NCI-H2196 treated with DMSO at 0.1 percent for 48 hours (cell line): ENCODE measurements around the gene EHD2.

Experiments used
- DNase-seq: peaks from one replicate; lab custom pipeline; 2025; ENCODE audit not compliant: unreplicated experiment; lab: John Stamatoyannopoulos, UW

The EHD2 gene

GRCh38 chr19:47691090-47691489 is 22.1 kb upstream of the EHD2 start:
- DNase-seq, result no peak

- no peak for DNase-seq
These were observed 21.4 kb upstream of the EHD2 start for GRCh38 chr19:47691782-47692181.

- DNase-seq, result no peak
These were observed 19.7 kb upstream of the EHD2 start for GRCh38 chr19:47693489-47693888.

- no peak for DNase-seq
These were observed 19.3 kb upstream of the EHD2 start for GRCh38 chr19:47693903-47694302.

GRCh38 chr19:47694466-47695273 is 18.6 kb upstream of the EHD2 start:
- DNase-seq, result no peak

GRCh38 chr19:47695533-47696262 is 17.5 kb upstream of the EHD2 start:
- DNase-seq, result no peak

- DNase-seq, result no peak
These were observed 16.6 kb upstream of the EHD2 start for GRCh38 chr19:47696635-47697034.

- peak; percentile 78 for DNase-seq
These were observed 15.2 kb upstream of the EHD2 start for GRCh38 chr19:47697863-47698609.

- DNase-seq, result no peak
These were observed 14.4 kb upstream of the EHD2 start for GRCh38 chr19:47698631-47699359.

GRCh38 chr19:47699360-47699917 is 13.8 kb upstream of the EHD2 start:
- peak; percentile 29 for DNase-seq

GRCh38 chr19:47700934-47701716 is 12.1 kb upstream of the EHD2 start:
- no peak for DNase-seq

GRCh38 chr19:47701717-47702552 is 11.3 kb upstream of the EHD2 start:
- no peak for DNase-seq

GRCh38 chr19:47702671-47703070 is 10.6 kb upstream of the EHD2 start:
- no peak for DNase-seq

GRCh38 chr19:47703301-47703700 is 9.9 kb upstream of the EHD2 start:
- DNase-seq, result no peak

GRCh38 chr19:47704024-47704423 is 9.2 kb upstream of the EHD2 start:
- DNase-seq, result no peak

GRCh38 chr19:47704656-47705055 is 8.6 kb upstream of the EHD2 start:
- no peak for DNase-seq

GRCh38 chr19:47707135-47707925 is 5.9 kb upstream of the EHD2 start:
- DNase-seq, result peak; percentile 48

- DNase-seq, result no peak
These were observed 1.5 kb upstream of the EHD2 start for GRCh38 chr19:47711652-47712242.
